ENCODE measurements around the gene PRKCE. TPM values are rescaled to one million over a fixed set of nuclear protein-coding genes. Genes with fewer than 3 reads are reported as not detected.

PRKCE gene
- total RNA-seq, 1 experiment from 2014 or later = 1.3 TPM

GRCh38 chr2:45617496-45617895 is 34.0 kb upstream of the PRKCE start:
- no peak for DNase-seq
- Histone ChIP-seq H3K27ac (ENCODE audit: insufficient read length, low read depth, low read length) (no peak overlapping the region), H3K18ac (ENCODE audit: insufficient read length, low read depth, low read length) (no peak overlapping the region), H3K79me1 (ENCODE audit: insufficient read depth, low read depth, low read length, poor library complexity, severe bottlenecking) (no peaks in the 10 kb centered on the region), H3K14ac (ENCODE audit: insufficient read depth, low read length) (no peak overlapping the region), H2BK12ac (ENCODE audit: insufficient read length, low read depth, low read length) (no peak overlapping the region), H3T11ph (ENCODE audit: low read length) (no peak overlapping the region), H3K27me3 (ENCODE audit: insufficient read depth, low read length) (no peaks in the 10 kb centered on the region), H4K91ac (ENCODE audit: insufficient read length, low read depth, low read length) (no peak overlapping the region), H2BK5ac (ENCODE audit: insufficient read length, low read length) (no peak overlapping the region), H2BK120ac (ENCODE audit: low read depth, low read length, poor library complexity, severe bottlenecking) (no peak overlapping the region), H4K20me1 (ENCODE audit: control insufficient read depth, insufficient read depth, insufficient read length) (no peaks in the 10 kb centered on the region), H3K9ac (ENCODE audit: extremely low read depth, insufficient read length, low read length) (no peak overlapping the region), H3K56ac (ENCODE audit: insufficient read length, low read depth, low read length) (no peak overlapping the region), H3K23me2 (ENCODE audit: insufficient read length, low read depth, low read length, poor library complexity, severe bottlenecking) (no peaks in the 10 kb centered on the region), H2AFZ (ENCODE audit: low read length) (no peak overlapping the region), H3K4ac (ENCODE audit: low read depth, low read length) (no peak overlapping the region), H3K4me1 (ENCODE audit: insufficient read depth, low read length) (no peaks in the 10 kb centered on the region), H3K23ac (ENCODE audit: insufficient read length, low read depth, low read length) (no peak overlapping the region), H3K9me3 (ENCODE audit: control insufficient read depth, low read depth, low read length) (no peaks in the 10 kb centered on the region), H4K8ac (replicated peaks; ENCODE audit: insufficient read length, low read depth, low read length) (no peak overlapping the region), H3K4me2 (ENCODE audit: insufficient read depth, insufficient read length, low read length) (no peak overlapping the region), H2BK15ac (ENCODE audit: low read depth, low read length) (no peak overlapping the region), H2BK20ac (ENCODE audit: low read depth, low read length, poor library complexity, severe bottlenecking) (no peak overlapping the region), H3K79me2 (ENCODE audit: insufficient read depth, low read length) (no peaks in the 10 kb centered on the region; the same call in 1 of the 2 replicates), H4K5ac (ENCODE audit: insufficient read length, low read depth, low read length) (no peak overlapping the region), H2AK5ac (ENCODE audit: insufficient read length, low read length) (no peak overlapping the region)
- no peaks in the 10 kb centered on the region for H3K27me3 Mint-ChIP-seq (ENCODE audit: low read depth)
- H3K4me1 Mint-ChIP-seq = peaks cover 9 to 10% of the 10 kb centered on the region in 2 experiments; a peak in 3 of 4 replicates
- WGBS (ENCODE audit: extremely low coverage, insufficient read length, low lambda C conversion rate) = no CpG with 5 or more reads among the region's 2 CpGs
- H3K9me3 Mint-ChIP-seq = no peaks in the 10 kb centered on the region
- H3K27ac Mint-ChIP-seq = no peak overlapping the region
- H3K4me3 Mint-ChIP-seq = no peak overlapping the region
- H3K36me3 Mint-ChIP-seq (ENCODE audit: insufficient read depth in 1 of 3, low read depth in 3 of 3) = no peaks in the 10 kb centered on the region
- no peak for TF ChIP-seq CTCF (conservative IDR thresholded peaks at IDR 0.05)
